GOT3 (cell line): Measurements from ENCODE around the gene DNAJB2.

Source experiments
- DNase-seq: peaks from one replicate; lab custom pipeline; 2025; ENCODE audit warnings: mixed read lengths; lab: John Stamatoyannopoulos, UW

DNAJB2 gene

GRCh38 chr2:219279151-219279915 lies at the start of gene DNAJB2:
Gene DNAJB2 (plus strand): TSS chr2:219279366. CDS start chr2:219279834, 468 bp downstream.
- peak; percentile 95 for DNase-seq

- no peak for DNase-seq
Observed at GRCh38 chr2:219230059-219230540, 49.1 kb upstream of the DNAJB2 start.

- no peak for DNase-seq
Observed at GRCh38 chr2:219234331-219234730, 44.8 kb upstream of the DNAJB2 start.

GRCh38 chr2:219243291-219243761 lies 35.8 kb upstream of the DNAJB2 start:
- DNase-seq, result no peak

GRCh38 chr2:219244789-219245147 lies 34.4 kb upstream of the DNAJB2 start:
- DNase-seq, result no peak

GRCh38 chr2:219245148-219245898 lies 33.8 kb upstream of the DNAJB2 start, which contains the start of the genes GLB1L and STK16:
Gene GLB1L (minus strand): TSS chr2:219245444. CDS start chr2:219243573, 1,871 bp downstream.
Gene STK16 (plus strand): TSS chr2:219245479. CDS start chr2:219246000, 521 bp downstream.
- DNase-seq, result peak; percentile 74

- DNase-seq, result no peak
Observed at GRCh38 chr2:219245899-219246230, 33.3 kb upstream of the DNAJB2 start.

- DNase-seq, result no peak
Observed at GRCh38 chr2:219246559-219246958, 32.6 kb upstream of the DNAJB2 start.

GRCh38 chr2:219247678-219248642 lies 31.2 kb upstream of the DNAJB2 start:
- no peak for DNase-seq

- DNase-seq, result no peak
Observed at GRCh38 chr2:219248845-219249202, 30.3 kb upstream of the DNAJB2 start.

- DNase-seq, result peak; percentile 60
Observed at GRCh38 chr2:219249203-219249980, 29.8 kb upstream of the DNAJB2 start.

GRCh38 chr2:219250049-219250781 lies 29.0 kb upstream of the DNAJB2 start:
- DNase-seq, result no peak

GRCh38 chr2:219251656-219252055 lies 27.5 kb upstream of the DNAJB2 start:
- no peak for DNase-seq

- no peak for DNase-seq
Observed at GRCh38 chr2:219252084-219252483, 27.1 kb upstream of the DNAJB2 start.

- no peak for DNase-seq
Observed at GRCh38 chr2:219252570-219252899, 26.6 kb upstream of the DNAJB2 start.

- DNase-seq, result no peak
Observed at GRCh38 chr2:219252900-219253752, 26.0 kb upstream of the DNAJB2 start, which contains the start of gene TUBA4B. Gene TUBA4B (plus strand): TSS chr2:219253243. CDS start chr2:219253408, 165 bp downstream.

GRCh38 chr2:219253753-219254589 lies 25.2 kb upstream of the DNAJB2 start, which contains the start of gene TUBA4A:
Gene TUBA4A (minus strand): TSS chr2:219253918. CDS start chr2:219253858, 60 bp downstream.
- DNase-seq, result no peak

- DNase-seq, result no peak
Observed at GRCh38 chr2:219254590-219255201, 24.5 kb upstream of the DNAJB2 start.
